Pons (tissue), 1 donor: ENCODE results near the gene FEM1C.
A peak's percentile ranks its signal among the peaks of the same experiment; 100 is the strongest.

Experiments used
- DNase-seq: peaks from one replicate; pipeline ENCODE4 v3.0.0-alpha.2; 2016; ENCODE audit warnings: low spot score

FEM1C gene

DNA sequence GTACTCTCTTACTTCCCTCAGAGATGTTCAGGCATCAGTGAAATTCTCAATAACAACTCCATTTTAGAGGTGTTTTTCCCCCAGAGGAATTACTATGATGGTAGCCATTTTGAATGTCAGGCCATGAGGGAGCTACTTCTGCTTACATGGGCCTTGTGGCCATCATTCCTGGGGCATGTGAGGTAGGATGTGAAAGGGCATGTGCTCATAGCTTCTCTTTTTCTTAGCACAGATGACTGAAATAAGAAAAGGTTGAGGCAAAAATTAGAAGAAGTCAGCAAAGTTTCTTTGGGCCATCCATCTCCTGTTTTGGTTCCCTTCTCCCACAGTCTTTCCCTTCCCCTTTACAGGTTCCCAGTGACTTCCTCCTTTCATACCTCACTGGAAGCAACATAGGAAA lies 68.8 kb downstream of the FEM1C start:
- DNase-seq = no peak

DNA sequence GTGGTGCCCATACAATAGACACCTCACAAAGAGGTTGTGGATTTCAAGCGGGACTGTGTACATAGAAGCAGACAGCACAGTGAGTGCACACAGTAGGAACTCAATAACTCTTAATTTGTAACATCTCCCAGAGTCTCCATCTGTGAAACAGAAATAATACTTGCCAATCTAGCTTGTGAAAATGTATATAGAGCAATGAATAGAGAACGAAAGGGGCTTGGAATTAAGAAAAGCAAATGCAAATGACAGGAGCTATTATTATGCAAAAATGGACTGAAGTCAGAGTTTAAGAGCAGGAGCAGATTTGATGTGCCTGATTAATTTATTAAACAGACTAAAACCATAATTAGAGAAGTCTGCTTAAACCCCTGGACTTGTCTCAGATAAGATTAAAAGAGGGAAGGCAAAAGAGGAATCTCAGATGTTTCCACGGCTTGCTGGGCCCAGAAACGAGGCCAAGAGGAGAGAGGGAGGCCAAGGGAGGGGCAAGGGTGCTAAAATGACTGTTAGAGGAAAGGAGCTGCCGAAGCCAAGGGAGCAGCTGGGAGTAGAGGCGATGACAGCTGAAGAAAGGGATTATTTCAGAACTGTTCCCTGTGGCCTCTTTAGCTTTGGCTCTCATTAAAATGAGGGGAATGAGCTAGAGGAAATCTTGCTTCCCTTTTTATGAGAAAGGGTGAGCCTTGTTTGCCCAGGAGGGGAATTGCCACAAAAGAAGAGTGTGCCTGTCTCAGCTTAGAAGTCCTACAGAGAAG lies 72.1 kb downstream of the FEM1C start:
- DNase-seq = peak; percentile 32

DNA sequence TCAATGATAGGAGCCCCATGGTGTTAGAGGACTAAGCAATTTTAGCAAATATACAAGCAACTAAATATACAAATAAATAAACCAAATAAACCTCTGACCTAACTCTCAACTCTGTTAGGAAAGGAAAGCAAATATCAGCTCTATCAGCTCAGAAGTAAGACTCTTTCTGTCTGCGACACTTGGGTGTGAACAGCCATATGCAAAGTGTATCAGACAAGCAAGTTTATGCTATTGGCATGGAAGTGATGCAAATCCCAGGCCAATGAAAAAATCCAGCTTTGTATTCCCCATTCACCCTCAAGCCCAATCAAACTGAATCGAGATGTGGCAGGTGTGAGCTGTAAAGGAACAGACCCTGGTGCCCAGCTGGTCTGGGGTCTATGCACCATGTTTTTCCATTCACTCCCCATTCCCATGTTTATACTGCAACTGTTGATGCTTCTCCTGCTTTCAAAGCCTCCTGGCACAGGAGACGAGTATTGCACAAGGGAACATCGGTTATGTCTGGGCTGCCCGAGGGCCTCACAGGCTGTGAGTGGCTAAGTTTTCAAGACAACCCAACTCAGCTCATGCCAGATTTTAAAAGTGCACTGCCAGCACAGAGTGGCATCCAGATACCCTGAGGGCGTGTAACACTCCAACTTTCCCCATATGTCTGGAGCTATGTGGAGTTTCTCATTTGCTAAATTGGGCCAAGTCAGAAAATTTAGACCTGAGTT lies 73.1 kb downstream of the FEM1C start:
- DNase-seq = no peak

DNA sequence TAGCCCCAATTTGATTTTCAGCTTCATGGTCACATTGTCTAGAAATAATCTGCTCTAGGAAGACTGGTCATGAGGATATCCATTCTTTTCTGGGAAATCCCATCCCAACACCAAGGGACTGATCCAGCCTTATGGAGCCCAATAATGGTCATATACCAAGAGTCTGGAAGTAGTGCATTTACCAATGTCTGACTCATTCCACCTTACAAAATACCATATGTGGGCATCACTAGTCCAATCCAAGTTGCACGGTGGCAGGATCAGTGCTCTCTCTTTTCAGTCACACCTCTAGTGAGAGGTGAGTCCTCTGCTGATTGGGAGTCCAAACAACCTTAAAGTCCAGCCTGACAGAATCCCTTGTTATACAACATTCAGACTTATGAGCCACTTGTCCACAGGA lies 73.7 kb downstream of the FEM1C start:
- DNase-seq = no peak
